Measurements from ENCODE around the gene KCNF1.

Gene KCNF1, protein sequence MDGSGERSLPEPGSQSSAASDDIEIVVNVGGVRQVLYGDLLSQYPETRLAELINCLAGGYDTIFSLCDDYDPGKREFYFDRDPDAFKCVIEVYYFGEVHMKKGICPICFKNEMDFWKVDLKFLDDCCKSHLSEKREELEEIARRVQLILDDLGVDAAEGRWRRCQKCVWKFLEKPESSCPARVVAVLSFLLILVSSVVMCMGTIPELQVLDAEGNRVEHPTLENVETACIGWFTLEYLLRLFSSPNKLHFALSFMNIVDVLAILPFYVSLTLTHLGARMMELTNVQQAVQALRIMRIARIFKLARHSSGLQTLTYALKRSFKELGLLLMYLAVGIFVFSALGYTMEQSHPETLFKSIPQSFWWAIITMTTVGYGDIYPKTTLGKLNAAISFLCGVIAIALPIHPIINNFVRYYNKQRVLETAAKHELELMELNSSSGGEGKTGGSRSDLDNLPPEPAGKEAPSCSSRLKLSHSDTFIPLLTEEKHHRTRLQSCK

DNA sequence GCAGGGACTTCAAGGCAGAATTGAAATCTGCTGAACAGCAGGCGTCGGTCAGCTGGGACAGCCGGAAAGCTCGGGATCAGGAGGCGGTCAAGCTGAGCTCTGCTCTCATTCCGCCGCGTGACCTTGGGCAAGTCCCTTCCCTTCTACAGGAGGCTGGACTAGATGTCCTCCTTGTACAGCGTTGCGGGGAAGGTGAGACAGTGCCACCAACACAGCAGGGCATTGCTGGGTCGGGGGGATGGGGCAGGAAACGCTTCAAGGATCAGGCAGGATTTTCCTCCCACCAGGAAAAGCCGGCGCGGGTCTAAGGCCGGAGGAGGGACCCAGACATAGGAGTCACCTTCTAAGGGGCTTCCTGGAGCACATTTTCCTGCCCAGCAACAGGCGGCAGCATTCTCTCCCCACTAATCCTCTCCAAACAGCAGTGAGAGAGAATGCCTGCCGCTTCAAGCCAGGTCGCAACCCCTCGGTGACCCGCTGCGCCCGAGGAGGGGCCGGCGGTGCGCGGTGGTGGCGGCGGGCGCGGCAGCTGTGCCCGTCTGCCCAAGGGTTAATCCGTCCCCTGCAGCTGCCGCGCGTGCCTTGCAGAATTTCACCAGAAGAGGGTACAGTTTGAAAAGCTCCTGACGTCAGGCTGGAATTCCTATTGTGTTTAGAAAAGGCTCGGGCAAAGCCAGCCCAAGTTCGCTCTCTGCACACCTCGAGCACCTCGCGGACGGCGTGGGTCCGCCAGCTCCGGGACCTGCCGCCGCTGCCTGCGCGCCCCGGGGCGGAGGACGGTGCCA, at the start of gene KCNF1:
KCNF1 (plus strand) TSS at position 644 of the 785 bp plus-strand sequence. CDS start 493 bp downstream, outside the sequence.
- peak; percentile 14 for DNase-seq

DNA sequence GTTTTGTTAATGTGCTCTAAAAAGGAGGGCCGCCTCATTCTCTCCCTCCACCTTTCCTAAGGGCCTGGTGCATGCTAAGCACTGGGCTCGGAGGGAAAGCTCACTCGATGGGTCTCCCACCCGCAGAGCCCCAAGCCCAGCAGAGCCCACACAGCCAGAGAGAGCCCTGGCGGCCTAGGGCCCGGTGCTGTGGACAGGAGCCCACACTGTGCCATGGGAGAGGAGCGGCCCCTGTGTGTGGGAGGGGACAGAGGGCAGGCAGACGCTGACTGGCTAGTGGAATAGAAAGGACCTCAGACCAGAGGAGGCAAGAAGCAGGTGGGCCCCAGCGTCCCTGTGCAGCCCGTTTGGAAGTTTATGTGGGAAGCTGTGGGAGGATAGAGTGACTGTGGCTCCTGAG, 49.4 kb upstream of the KCNF1 start:
- DNase-seq = no peak

DNA sequence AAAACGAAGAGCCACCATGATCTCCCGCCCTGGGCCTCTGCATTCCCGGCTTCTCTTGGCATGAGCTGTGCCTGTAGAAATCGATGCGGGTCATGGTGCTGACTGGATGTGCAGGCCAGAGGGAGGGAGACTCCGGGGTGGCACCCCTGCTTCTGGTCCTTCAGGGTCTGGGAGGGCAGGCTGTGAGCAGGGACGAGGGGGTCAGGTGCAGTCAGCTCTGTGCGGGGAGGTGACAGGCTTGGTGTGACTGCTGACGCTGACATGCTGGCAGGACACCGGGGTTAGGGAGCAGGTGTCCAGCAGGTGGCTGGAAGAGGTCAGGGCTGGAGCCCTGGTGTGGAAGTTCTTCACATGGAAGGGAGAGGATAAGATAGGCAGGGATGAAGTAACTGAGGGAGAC, 48.7 kb upstream of the KCNF1 start:
- DNase-seq = no peak

DNA sequence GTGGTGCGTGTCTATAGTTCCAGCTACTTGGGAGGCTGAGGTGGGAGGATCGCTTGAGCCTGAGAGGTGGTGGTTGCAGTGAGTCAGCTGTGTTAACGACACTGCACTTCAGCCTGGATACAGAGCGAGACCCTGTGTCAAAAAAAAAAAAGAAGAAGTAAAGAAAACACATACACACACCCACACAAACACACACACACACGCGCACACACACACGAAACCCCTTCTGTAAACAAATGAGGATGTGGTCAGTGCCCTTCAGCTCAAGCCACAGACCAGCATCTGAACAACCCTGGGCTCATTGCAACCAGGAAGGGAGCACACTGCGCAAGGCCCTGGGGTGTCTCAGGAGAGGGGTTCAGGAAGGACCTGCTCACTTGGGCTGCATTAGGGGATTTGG, 47.9 kb upstream of the KCNF1 start:
- DNase-seq = no peak

DNA sequence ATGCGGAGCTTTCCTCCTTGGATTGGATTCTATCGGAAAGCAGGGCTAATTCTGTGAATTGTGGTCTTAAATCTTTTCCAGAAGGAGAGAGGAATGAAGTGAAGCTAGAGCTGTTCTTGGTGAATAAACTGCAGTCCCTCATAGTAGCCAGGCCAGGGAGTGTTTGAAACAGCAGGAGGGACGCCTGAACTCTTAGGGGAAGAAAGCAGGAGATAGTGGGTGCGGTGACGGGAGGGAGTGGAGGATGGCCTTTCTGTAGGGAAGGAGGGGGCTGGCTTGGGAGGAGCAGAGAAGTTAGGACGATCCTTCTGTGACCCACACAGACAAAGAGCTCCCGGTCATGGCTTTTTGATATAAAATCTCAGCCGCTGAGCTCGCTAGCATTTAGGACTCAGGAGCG, 47.5 kb upstream of the KCNF1 start:
- DNase-seq = no peak

DNA sequence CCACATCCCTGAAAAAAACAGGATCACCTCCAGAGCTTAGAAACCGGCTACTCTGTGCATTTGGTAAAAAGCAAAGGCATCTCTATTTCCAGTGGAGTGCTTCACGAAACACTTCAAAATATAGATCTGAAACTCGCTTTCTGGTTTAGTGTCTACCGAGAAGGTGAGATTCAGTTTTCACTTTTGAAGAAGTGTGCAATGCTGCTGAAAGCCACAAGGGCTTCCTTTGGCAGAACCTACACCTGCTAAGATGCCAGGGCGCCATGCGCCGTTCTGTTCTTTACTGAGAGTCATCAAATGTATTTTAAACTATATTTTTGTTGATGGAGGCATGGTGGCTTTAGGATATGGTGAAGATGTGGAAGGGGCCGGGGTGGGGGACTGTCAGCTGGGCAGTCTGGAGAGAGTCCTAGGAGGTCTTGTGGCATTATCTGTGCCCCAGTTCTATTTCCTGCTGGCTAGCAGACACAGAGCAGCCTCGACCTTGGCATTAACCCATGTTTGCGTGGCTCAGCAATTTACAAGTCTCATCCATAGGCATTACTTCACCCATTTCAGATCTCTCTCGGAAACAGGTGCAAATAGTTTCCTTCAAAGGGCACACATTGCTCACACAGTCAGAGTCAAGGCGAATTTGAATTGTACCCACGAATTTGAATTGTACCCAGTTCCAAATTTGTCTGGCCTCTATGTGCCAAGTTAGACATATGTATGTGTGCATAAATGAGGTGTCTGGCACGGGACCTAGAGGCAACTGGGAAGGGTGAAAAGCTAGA, 46.7 kb upstream of the KCNF1 start:
- DNase-seq = peak; percentile 48

DNA sequence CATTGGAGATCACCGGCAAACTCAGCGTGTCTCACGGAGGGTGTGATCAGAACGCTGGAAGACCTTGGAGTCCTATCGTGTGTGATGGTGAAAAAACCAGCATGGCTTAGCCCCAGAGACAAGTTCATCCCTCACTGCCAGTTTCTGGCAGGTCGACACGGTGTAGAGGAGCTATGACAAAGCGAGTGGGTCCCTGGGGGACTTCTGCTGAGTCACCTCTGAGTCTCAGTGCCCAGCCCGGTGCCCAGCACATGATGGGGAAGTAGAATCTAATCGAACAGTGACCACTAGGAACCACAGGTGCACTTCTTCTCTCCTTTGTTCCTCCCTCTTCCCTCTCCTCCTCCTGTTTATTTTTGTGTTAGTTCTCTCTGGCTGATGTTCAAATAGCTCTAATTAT, 45.9 kb upstream of the KCNF1 start:
- no peak for DNase-seq

DNA sequence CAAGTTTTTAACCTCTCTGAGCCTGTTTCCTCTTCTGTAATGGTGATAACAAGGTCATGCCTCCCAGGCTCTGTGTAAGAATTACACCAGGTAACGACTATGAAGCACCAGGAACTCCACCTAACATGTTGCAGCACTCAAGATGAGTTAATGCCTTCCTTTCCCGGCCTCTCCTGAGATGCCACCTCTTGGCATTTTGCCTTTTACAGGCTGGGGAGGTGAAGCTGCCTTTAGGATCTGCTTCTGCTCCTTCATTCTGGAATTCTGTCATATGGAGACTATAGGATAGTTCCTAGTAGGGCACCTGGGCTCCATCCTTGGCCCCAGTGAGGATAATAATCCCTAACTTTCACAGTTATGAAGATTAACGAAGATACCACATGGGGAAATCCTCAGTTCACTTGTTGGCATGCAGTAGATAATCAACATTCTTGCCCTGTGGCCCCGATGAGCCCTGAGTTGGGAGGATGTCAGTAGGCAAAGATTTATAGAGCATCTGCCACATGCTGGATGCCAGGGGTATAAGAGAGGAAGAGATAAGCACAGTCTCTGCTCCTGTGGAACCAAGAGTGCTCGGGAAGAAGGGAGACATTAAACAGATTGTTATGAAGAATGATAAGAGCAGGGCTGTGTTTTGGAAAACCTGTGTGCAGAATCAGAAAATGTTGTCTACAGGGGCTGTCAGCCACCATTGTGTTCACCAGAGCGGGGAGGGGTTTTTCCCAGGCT, 43.9 kb upstream of the KCNF1 start:
- DNase-seq = no peak

DNA sequence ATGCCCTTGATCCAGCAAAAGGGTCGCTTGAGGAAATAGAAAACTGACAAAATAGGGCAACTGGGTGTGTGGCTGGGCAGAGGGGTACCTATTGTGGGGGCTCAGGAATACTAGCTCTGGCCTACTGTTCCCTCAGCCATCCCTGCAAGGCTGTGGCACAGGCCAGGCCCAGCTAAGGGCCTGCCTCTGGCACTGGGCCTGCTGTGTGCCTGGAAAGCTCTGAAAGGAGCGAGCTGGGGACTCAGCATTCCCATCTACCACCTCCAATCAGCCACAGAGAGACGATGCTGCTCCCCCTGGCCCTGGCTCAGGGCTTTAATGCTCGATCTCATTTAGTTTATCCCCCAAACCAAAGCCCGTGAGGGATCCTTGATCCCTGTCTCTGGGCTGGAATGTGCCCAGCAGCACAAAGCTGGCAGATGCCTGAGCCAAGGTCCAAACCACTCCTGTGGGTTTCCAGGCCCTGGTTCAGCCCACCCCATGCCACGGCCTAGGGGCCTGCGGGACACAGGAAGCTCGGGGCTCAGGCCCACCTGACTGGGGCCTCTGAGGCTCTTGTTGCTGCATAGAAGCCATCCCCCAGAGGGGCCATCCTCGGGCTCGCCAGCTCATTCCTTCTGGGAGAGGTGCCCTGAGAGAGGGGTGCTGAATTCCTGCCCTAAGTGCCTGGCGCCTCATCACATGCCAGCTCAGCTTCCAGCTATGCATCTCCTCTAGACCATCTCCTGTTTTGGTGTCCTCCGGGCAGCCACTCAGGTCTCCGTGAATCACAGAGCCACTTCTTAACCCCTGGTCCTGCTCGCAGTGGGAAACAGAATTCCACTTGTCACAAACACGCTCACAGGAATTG, 43.0 kb upstream of the KCNF1 start:
- no peak for DNase-seq

DNA sequence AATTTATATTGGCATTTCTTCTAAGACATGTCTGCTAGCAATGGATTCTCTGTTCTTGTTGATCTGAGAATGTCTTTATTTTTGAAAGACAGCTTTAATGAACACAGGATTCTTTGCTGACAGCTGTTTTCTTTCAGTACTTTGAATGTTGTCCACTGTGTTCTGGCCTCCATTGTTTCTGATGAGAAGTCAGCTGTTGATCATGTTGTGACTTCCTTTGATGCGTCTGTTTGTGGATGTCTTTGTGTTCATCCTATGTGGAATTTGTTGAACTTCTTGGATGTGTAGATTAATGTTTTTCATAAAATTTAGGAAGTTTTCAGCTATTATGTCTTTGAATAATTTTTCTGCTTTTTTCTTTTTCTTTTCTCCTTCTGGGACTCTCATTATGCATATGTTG, 39.8 kb upstream of the KCNF1 start:
- DNase-seq = no peak

DNA sequence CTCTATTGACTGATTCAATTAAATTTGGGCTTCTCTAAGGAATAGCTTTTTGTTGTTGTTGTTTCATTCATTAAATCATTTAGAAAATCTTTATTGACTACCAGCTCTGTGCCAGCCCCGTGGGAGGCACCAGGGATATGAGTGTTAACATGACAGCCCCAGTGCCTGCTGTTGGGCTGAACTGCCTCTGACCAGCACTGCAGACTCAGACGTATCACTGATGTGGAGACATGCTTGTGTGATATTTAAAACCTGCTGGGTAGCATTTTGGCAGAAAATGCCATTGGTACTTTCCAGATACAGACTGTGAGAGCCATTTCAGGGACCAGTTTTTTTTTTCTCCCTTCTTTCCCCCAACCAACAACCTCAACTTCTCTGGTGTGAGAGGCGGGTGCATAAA, 38.6 kb upstream of the KCNF1 start:
- no peak for DNase-seq

DNA sequence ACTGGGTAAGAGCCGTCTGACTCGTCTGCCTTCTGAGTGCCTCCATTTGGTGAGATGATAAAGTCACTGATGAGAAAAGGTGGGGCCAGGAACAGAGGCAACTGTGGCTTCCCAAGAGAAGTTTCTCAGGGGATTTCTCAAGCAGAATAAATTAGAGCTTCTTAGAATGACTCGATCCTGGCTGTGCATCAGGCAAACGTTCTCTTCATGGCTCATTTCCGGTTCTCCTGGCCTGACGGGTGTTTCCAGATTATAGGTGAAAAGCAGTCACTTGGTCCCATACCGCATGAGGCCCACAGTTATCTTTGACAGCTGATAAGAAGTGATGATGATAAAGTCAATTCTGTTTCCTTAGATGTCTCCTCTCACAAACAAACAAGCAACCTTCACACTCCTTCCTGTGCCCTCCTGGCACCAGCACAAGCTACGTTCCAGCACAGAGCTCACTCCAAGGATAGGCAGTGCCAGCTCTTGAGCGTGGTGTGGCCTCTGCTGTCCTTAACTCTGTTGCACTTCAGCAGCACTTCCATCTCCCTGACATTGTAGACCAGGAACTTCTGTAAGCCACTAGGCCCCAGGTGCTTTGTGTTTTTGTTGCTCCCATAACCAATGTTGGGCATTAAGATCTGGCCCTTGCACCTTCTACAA, 37.8 kb upstream of the KCNF1 start:
- DNase-seq = peak; percentile 18

DNA sequence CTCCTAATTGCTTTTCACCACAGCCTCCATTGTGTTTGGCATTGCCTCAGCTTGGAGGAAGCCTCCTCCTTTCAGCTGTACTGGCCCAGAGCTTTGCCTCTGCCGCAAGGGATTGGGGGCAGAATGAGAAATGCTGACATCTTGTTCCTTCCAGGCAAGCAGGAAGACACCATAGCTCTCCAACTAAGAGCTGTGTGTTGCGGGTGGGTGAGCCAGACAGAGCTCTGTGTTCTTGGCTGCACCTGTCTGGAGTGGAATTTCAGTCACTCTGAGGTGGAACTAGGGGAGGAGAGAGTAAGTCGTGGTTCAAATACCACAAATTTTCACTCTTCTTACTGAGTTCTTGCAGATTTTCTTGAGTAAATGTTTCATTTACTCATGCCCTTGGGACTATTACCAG, 36.6 kb upstream of the KCNF1 start:
- no peak for DNase-seq

DNA sequence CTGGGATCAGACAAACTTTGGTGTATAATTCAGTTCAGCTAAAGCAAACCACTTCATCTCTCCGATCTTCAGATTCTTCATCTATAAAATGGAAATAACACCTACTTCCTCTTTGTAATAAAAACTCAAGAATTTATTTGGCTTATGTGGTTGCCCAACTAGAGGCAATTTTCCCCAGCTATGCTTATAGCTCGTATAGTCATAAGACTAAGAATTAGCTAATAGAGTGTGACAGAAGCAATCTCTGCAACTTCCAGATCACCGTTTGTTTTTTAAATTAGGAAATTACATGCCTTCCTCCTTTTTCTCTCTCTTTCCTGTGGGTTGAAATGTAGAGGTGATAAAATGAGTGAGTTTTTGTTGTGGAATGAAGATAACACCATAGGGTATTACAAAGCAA, 35.3 kb upstream of the KCNF1 start:
- no peak for DNase-seq

DNA sequence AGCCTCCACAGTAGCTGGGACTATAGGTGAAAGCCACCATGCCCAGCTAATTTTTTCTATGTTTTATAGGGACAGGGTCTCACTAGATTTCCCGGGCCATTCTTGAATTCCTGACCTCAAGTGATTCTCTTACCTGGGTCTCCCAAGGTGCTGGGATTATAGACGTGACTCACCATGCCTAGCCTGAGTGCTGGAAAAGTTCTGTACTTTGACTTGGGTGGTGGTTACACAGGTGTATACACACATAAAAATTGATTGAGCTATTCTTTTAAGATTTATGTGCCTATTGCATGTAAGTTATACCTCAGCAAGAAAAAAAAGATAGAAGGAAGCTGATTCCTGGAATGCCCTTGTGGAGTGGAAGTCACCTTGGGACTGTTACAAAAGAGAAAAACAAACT, 34.8 kb upstream of the KCNF1 start:
- DNase-seq = no peak

DNA sequence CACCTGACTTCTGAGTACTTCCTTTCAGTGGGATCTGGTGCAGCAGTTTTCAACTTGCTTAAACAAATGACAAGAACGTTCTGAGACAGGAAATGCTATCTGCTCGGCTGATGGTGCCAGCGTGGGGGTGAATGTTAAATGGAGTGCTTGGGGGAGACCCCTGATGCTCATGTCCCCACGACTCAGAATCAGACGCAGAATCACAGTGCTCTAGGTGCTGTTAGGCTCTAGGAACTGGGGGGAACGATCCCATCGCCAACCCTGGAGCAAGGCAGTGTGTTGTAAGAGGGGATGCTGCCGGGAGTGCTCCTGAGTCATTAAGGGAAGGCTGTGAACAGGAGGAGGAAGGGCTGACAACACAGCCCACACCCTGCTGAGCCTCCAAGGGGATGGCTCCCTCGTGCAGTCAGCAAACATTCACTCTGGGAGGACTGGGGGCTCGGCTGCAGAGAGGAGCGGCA, 34.1 kb upstream of the KCNF1 start:
- no peak for DNase-seq

DNA sequence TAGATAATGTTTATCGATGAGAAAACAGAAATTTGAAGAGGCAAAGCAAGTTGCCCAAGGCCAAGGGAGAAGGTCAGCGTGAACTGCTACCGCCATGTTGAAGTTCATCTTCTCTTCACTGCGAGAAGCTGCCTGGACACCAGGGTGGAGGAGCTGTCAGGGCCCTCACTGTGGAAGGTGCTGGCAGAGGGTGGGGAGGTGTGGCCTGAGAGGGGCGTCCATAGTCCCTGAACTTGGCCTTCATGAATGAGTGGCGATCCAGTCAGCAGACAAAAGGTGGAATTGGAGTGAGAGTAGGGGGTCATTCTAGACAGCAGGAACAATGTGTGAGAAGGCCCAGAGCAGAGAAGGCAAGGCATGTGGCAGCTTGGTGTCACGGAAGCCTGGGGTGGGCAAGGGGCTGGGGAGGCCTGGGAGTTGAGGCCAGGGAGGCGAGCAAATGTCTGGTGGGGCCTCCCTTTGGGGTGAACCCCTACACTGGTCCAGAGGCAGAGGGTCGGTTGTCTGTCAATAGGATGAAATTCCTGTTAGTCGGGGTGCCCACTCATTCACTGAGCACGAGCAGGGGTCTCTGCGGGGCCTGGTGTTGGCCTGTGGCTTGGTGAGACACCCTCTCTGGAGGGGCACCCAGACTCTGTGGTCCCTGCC, 33.3 kb upstream of the KCNF1 start:
- DNase-seq = no peak

DNA sequence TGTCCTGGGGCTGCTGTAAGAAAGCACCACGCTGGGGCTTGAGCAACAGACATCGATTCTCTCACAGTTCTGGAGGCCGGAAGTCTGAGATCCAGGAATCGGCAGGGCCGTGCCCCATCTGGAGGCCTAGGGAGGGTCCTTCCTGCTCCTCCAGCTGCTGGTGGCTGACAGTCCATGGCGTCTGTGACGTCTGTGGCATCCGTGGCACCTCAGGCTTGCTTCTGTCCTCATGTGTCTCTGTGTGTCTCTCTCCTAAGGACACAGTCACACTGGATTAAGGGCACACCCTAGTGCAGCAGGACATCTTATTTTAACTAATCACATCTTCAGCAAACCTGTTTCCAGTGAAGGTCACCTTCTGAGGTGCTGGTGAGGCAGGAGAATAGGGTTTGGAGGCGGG, 32.6 kb upstream of the KCNF1 start:
- no peak for DNase-seq

DNA sequence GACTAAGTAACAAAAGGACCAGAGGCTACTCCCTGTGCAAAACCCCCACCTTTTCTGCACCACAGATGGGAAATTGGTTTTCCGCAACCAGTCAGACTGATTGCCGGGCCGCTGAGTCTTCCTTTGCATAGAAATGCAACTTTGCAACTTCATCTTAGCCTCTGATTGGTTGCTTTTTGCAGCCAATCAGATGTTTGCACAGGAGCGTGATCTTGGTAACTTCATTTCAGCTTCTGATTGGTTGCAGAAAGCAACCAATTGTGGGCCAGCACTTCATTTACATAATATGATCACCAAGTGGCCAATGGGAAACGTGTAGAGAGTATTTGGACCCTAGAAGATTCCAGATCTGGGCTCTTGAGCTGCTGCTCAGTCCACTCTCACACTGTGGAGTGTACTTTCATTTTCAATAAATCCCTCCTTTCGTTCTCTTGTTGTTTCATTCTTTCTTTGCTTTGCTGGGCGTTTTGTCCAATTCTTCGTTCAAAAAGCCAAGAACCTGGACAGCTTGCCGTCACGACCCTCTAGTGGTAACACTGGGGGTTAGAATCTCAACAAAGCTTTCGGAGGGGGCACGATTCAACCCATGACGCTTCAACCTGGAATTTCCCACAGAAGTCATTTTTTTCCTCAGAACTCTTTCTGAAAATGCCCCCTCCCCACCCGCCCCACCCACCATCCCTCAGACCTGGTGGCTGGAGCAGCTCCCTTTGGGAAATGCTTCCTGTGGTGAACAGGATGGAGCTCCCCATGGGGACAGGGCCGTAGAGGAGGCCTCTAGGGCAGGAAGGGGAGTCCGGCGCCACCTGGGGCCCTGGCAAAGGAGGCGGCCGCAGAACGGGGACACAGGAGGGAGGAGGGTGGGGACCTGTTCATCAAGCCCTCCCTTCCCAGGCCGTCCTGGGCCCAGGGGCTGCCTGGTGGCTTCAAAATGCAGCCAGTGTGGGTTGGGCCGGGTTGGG, 31.8 kb upstream of the KCNF1 start:
- no peak for DNase-seq
